ENCODE results near the gene PNMA8C.
"Not testable (repeated sequence)": the region's sequence is repeated elsewhere in the genome, so short reads cannot be mapped to it uniquely, and the experiment has no call there.

The PNMA8C gene

DNA sequence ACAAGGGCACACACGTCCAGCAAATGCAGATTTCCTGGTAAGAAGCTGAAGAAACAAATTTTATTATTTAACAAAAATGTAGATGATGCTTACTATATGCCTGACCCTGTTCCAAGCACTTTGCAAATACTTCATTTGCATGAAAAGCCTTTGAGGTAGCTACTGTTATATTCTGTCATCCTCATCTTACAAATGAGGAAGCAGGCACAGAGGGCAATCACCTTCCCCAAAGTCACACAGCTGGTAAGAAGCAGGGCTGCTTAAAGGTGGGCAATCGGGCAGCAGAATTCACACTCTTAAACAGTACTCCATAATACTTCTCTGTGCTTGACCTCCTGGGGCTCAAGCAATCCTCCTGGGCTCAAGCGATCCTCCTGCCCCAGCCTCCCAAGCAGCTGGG is 18.3 kb upstream of the PNMA8C start:
- no peak for DNase-seq (ENCODE audit: low spot score)

DNA sequence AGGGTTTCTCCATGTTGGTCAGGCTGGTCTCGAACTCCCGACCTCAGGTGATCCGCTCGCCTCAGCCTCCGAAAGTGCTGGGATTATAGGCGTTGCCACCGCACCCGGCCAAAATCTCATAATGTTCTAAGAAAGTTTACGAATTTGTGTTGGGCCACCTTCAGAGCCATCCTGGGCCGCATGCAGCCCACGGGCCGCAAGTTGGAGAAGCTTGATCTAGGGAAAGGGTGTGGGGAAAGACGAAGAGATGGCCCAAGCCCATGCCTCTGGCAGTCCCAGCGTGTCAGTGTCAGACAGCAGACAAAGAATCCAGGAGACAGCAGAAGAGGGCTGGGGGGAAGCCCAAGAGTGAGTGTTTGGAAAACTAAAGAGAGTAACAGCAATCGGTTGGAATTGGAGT is 17.3 kb upstream of the PNMA8C start:
- DNase-seq (ENCODE audit: low spot score) = no peak

DNA sequence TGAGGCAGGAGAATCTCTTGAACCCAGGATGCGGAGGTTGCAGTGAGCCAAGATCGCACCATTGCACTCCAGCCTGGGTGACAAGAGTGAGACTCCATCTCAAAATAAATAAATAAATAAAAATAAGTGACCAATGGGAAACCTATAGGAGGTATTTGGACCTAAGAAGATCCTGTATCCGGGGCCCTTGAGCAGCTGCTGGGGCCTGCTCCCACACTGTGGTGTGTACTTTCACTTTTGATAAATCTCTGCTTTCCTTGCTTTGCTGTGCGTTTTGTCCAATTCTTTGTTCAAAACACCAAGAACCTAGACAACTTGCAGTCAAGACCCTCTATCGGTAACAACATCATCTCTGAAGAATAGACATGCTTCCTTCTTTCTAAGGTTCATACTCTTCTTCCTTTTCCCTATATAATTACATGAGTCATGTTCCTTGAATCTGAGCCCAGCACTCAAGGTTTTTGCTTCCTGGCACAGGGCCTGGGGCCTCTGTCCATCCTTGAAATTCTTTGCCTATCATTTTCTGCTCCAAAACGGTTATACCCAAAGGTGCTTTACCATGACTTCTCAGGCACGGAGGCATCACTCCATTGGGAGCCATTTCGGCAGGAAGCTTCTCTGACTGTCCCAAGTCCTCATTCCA is 14.2 kb upstream of the PNMA8C start:
- no peak for DNase-seq (ENCODE audit: low spot score)

DNA sequence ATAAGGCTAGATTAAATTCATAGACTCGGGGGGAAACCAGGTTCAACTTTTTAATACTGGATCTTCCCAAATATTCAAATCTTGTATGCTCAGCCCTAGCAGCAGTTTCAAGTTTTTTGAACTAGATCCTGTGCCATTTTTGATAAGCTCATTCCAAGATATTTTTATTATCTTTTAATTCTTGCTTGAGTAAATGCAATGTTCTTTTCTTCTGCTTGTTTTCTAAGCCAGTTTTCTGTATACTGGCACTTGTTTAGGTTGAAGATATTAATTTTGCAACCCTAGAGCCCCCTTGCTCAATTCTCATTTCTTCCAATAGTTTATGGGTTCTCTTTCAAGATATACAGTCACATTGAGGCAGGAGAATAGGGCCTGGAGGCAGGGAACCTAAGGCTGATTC is 13.1 kb upstream of the PNMA8C start:
- no peak for DNase-seq (ENCODE audit: low spot score)

DNA sequence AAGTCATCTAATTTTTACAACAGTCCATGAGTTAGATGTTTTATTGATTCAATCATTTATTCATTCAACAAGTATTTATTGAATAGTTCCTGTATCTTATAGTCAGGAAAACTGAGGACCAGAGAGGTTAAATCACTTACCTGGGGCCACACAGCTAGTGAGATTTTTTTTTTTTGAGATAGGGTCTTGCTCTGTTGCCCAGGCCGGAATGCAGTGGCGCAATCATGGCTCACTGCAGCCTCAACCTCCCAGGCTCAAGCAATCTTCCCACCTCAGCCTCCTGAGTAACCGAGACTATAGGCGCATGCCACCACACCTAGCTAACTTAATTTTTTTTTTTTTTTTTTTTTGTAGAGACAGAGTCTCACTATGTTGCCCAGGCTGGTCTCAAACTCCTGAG is 7.0 kb upstream of the PNMA8C start:
- DNase-seq (ENCODE audit: low spot score) = not testable (repeated sequence)

DNA sequence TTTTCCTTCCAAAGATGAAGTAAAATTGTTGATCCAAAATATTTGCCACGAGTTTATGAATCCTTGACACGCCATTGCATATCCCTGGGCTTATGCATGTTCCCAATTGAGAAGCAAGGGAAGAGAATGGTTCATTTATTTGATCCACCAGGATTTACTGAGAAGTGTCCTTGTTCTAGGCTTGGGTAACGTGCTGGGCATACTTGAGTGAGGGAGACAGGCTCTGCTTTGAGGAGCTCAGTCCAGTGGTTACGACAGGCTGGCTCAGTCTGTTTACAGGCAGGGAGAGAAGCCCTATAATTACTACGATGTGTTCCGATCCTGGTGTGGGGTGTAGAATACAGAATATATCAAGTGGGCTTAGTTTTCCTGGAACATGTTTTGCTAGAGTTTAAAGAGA is 6.3 kb upstream of the PNMA8C start:
- DNase-seq (ENCODE audit: low spot score) = no peak

DNA sequence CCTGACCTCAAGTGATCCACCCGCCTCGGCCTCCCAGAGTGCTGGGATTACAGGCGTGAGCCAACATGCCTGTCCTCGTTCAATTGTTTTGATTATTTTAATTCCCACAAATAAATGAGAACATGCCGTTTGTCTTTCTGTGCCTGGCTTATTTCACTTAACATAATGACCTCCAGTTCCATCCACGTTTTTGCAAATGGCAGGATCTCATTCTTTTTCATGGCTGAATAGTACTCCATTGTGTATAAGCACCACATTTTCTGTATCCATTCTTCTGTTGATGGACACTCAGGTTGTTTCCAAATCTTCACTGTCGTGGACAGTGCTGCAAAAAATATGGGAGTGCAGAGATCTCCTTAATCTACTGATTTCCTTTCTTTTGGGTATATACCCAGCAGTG is 4.7 kb upstream of the PNMA8C start:
- DNase-seq (ENCODE audit: low spot score) = not testable (repeated sequence)

DNA sequence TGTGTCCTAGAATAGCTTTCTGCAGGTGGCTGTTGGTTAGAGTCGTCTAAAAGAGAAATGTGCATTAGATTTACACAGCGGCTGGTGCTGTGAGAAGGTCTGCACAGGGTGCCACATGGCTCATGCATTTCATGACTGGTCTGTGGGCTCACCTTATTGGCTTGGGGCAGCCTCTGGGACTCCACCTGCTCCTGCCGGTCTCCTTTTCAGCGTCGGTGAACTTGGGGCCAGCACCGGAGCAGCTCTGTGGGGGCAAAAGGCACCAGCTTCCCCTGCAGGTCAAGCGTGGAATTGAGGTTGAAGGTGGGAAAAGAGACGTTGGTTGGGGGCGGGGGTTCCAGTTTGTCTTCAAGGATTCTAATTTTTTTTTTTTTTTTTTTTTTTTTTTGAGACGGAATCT is 3.1 kb upstream of the PNMA8C start:
- no peak for DNase-seq (ENCODE audit: low spot score)

DNA sequence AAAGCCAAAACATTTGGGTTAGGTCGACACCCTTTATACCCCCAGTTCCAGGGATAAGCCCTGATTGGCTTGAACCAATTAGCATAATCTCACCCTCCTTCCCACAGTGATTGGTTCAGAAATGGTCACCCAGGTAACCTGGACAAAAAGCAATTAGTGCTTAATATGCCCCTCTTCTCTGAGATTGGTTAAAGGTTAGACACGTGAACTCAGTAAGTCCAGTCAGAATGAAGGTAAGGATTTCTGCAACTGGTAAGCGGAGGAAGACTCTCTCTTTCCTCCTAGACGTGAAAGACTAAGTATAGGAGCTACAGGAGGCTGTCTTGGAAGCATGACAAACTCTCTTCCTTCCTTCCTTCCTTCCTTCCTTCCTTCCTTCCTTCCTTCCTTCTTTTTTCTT is 1.3 kb upstream of the PNMA8C start:
- no peak for DNase-seq (ENCODE audit: low spot score)

DNA sequence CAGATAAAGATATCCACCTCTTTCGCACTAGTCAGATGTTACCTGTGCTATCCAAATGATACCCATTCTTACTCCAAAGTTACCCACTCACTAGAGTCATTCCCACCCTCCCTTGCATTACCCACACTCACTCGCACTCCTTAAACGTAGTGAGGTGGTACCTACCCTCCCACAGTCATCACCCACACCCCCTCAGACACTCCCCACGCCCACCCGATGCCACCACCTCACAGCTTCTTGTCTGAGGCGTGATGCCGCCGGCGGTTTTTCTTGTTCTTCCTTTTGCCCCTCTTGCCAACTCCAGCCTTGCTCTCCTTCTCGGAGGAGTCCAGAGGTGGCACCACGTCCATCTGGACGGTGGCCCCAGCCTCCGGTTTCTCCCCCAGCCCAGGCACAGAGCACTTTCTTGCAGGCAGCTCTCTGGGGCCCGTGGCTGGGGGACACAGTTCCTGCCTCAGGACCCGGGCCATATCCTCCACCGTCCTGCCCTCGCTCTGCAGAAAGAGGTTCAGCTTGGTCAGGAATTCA is 1.2 kb downstream of the PNMA8C start:
- DNase-seq (ENCODE audit: low spot score) = no peak

DNA sequence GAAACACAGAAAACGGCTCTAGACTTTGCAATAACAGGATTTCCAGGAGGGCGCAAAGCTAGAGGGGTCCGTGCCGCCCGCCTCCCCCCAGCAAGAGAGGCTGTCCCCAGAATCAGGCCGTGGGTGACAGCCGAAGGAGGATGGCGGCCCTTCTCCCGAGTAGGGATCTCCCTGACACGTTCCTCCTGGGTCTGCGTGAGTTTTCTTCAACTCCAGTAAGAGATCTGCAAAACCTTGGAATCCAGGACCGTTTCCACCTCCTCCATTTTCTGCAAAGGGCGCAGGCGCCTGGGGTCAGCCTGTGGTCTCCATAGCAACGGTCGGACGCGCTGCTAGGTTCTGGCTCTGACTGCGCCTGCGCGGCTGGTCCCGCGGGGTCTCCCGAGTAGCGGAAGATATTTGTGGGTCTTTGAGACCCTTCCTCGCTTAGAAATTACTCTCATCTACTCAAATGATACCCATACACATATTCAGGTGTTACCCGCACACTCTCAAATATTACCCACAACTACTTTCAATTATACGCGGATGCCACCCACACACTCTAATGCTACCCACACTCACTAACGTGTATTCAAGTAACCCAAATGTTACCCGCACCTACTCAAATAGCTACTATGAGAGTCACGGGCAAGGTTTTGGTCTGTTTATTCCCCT is 2.1 kb downstream of the PNMA8C start:
- DNase-seq (ENCODE audit: low spot score) = peak; percentile 90

DNA sequence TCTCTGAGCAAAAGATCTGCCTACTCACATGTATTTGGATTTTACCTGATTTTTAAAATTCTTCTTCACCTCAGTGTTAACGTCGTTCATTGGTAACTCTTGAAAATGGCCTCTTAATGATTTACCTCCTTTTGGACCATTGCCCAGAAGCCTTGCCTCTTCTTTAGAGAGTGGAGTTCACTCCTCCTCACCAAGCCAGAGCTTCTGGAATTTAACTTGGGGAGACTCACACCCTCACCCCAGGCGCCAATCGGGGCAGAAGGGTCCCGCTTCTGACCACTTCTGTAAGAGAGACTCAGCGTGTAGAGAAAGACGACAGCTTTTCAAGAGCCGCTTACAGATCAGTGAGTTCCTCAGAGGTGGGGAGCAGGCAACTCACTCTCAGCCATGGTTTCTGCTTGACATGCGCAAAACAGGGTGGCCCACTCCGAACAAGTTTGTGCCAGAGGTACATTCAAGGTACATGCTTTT is 2.7 kb downstream of the PNMA8C start:
- DNase-seq (ENCODE audit: low spot score) = no peak

DNA sequence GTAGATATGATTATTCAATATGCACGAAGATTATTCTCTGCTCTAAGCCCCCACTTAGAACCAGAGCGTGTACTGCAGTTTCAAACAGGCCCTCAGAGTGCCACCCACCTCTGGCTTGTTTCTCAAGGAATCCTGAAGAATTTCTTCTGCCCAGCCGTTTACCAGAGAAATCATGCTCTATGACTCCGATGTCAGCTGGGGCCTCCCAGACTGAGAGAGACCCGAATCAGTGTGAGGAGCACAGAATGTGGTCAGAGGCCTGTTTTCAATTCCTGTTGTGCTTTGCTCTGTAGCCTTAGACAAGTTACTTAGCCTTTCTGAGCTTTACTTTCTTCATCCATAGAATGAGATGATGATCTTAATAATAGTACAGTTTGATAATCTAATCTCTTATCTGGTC is 5.5 kb downstream of the PNMA8C start:
- no peak for DNase-seq (ENCODE audit: low spot score)

DNA sequence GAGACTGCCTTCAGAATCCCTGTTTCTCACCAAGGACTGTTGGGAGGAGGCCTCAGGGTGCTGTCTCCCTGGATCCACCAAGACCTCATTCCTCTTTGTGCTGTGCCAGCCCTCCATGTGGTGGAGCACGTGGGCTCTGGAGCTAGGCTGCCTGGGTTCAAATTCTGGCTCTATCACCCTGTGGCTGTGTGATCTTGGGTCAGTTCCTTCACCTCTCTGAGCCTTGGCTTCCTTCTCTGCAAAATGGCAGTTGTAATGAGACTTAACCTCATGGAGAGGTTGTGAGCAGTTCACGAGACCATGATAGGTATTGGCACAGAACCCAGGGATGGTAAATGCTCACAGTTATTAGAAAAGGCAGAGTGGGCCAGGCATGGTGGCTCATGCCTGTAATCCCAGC is 6.4 kb downstream of the PNMA8C start:
- DNase-seq (ENCODE audit: low spot score) = no peak

DNA sequence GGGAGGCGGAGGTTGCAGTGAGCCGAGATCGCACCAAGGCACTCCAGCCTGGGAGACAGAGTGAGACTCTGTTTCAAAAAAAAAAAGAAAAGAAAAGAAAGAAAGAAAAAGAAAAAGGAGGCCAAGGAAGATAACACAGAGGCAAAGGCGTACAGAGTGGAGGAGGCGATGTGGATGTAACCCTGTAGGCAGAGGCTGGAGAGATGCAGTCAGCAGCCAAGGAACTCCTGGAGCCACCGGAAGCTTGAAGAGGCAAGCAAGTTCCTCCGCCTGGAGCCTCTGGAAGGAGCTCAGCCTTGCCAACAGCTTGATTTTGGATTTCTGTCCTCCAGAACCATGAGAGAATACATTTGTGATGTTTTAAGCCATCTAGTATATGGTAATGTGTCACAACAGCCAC is 8.7 kb downstream of the PNMA8C start:
- no peak for DNase-seq (ENCODE audit: low spot score)

DNA sequence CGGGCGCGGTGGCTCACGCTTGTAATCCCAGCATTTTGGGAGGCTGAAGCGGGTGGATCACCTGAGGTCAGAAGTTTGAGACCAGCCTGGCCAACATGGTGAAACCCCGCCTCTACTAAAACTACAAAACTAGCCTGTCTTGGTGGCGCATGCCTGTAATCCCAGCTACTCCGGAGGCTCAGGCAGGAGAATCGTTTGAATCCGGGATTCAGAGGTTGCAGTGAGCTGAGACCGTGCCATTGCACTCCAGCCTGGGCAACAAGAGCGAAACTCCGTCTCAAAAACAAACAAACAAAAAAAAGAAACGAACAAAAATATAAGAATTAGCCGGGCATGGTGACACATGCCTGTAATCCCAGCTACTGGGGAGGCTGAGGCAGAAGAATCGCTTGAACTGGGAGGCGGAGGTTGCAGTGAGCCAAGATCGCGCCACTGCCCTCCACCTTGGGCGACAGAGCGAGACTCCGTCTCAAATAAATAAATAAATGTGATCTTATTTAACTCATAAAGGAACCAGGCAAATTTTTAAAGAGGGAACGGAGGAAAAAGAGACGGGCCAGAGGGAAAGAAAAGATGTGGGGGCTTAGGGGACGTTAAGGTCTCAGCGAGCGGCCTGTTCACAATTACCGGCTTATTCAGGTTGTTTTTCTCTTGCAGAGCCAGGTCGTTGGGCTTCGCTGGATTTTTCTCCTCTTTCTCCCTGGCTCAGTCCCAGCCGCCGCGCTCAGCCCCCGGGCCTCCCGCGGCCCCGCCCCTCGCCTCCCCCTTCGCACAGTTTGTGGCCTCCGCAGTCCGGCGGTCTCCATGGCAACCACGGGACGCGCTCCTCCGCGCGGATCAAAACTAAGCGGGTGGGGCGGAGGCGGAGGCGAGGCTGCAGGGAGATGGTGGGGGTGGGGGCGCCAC is 12.7 kb downstream of the PNMA8C start:
- DNase-seq (ENCODE audit: low spot score) = peak; percentile 91

DNA sequence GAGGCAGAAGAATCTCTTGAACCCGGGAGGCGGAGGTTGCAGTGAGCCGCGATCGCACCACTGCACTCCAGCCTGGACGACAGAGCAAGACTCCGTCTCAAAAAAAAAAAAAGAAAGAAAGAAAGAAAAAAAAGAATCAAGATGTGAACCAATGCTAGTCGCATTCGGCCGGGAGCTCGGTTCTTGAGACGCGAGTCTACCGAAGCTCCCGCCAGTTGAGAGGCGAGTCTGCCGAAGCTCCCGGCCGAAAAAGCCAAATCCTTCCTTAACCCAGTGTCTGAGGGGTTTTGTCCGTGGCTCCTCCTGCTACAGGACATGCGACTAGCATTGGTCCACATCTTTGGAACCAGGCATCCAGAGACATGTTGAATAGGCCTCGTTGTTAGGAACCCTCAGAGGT is 13.8 kb downstream of the PNMA8C start:
- DNase-seq (ENCODE audit: low spot score) = not testable (repeated sequence)

DNA sequence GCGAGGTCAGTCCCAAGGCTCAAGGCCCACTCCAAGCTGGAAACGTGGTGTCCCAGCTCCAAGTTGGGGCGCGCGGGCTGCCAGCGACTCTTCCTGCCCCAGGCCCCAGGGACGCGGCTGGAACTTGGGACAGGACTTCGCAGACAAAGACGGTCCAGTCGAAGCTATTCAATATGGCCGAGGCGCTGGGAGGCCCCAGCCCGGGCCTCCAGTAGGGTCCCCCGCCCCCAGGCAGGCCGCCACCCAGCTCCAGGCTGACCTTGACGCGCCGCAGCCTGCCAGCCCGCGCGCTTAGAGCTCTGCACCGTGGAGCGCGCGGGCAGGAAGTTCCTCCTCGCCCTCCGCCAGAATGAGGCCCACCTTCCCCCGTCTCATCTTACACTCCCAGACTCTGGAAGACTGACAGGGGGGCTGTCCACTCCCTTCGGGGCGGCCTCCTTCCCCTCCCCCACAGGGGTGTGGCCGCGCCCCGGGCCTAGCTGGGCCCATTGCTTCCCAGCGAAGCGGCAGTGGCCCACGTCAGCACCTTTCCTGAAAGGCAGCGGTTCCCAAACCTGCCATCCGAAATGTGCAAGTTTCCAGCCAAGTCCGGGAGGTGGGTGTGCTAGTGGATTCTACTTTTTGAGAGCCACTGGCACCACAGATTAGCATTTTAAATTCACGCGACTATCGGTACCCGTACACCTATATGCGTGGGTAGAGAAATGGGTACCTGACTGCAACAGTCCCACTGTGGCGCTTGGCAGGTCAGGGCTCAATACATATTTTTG is 15.3 kb downstream of the PNMA8C start, which contains the start of gene CCDC8:
Gene CCDC8 (minus strand): TSS at position 303 of the 770 bp plus-strand sequence. CDS start 754 bp downstream, outside the sequence.
- peak; percentile 88 for DNase-seq (ENCODE audit: low spot score)

DNA sequence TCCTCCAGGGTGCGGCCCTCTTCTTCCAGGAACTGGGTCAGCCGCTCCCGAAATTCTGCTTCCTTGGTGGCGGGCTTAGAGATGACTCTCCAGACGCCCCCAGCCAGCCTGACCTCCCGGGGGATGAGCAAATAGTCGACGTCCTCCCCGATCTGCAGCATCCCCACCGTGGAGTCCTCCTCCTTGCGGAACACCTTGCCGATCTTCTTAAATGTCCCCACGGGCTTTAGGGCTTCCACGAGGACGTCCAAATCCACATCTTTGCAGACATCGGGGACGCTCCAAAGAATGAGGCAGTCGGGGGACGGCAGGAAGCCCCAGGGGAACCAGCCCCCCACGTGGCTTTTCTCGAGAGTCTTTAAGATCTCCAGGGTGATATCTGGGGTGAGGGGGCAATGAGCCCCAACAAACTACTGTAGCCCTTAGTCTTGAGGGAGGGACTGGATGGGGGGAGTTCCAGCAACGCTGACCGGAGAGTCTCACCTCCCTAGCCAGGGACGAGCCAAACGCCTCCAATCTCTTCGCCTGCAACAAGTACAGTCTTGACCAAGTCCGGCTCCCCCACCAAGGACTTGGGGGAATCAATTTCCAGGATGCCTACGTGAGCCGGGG is 16.0 kb downstream of the PNMA8C start:
- no peak for DNase-seq (ENCODE audit: low spot score)

DNA sequence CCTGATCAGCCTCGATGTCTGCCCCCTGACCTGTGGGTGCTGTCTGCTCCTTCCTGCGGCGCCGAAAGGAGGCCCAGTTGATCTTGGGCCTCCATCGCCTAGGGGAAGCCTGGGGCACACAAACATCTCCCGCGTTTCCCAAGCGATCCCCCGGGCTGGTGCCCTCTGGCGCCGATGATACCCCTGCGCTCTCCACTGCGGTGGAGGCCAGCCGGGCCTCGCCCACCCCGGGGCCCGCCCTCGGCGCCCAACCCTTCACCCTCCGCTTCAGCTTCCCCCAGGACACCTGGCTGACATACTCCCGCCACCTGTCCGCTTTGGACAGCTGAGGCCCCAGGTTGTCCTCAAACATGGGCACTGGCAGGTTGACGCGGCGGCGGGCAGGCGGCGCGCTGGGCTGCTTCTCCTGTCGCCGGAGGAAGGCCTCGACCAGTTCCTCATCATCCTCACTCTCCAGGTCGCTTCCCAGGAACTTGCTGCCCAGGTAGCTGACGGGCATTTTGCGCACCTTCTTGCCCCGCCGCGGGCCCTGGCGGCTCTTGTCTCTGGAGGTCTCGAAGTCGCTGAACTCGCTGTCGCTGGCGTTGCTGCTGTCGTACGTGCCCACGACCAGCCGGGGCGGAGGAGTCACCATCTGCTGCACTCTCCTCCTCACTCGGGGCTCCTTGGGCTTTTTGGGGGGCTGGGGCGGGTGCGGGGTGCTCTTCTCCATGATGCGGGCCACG is 16.6 kb downstream of the PNMA8C start:
- no peak for DNase-seq (ENCODE audit: low spot score)
